HG03469 (cell line): ENCODE results near the gene XG.
"Not testable (repeated sequence)": the region's sequence is repeated elsewhere in the genome, so short reads cannot be mapped to it uniquely, and the experiment has no call there.

Experiments used
- ATAC-seq: cut with Tn5 transposase; IDR thresholded peaks from one replicate; pipeline ENCODE4 v1.9.1; 2021; ENCODE audit warnings: mild to moderate bottlenecking, moderate library complexity, moderate number of reproducible peaks; ENCODE audit not compliant: unreplicated experiment

The XG gene

GRCh38 chrX:2751874-2752300, at the start of gene XG:
XG (plus strand) TSS chrX:2752040; CDS start chrX:2752275, 235 bp downstream.
- ATAC-seq: not testable (repeated sequence)

DNA sequence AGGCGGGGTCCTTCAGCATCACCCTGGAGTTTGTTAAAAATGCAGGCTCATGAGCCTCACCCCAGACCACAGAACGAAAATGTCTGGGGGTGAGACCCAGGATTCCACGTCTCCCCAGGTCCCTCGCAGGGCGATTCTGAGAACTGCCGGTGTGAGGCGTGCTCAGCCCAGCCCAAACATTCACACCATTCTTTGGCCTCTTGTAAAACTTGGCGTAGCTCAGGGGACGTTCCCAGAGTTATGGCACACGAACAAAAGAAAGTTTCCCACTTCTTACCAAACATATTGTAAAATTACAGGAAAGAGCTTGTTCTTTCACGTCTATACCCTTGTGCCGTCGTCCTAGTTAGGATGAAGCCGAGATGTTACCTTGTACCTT, 47.9 kb upstream of the XG start:
- no peak for ATAC-seq

DNA sequence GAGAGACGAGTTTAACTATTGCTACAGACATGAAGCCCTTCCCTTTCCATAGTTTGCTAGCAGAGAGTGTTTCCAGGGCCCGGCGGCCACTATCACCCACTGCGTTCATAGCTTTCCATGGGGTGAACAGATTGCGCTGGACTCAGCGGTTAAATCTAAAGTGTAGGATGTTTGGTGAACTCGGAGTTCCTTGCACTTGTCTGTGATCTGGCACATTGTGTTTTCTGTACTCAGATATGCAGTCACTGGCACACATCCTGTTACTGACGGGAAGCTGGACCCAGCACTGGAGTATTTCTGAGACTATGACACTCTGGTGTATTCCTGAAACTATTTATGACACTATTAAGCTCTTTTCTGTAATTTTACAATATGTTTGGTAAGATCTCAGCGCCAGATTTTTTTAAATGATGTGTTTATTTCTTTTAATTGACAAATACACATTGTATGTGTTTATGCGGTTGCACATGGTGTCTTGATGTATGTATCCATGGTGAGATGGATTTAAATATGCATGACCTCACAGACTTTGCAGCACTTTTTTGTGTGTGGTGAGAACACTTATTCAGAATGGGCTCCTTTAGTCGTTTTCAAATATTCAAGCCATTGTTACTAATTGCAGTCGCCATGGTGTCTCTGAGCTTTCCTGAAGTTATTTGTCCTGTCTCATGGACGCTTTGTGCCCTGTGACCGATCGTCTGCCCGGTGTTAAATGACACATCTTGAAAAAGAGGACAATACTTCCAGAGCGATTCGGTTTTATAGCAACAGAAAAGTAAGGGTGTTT, 46.6 kb upstream of the XG start:
- no peak for ATAC-seq

DNA sequence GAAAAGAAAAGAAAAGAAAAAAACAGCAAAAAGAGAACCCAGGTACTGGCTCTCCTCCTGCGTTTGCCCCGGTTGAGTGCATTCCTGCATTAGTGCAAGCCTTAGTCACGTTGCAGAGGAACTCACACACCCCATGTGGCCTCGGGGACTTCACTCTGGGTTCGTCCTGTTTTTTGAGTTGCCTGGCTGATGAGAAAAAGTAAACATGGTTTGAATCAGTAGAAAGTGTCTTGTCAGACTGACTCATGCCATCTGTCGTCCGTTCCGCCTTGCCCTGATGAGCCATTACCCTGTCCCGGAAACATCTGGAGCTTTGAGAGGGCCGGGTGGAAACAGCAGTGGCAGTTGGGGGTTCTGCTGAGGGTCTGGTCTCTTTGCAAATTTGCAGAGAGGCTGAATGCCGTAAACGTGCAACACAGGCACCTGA, 44.5 kb upstream of the XG start:
- ATAC-seq: peak; percentile 91

DNA sequence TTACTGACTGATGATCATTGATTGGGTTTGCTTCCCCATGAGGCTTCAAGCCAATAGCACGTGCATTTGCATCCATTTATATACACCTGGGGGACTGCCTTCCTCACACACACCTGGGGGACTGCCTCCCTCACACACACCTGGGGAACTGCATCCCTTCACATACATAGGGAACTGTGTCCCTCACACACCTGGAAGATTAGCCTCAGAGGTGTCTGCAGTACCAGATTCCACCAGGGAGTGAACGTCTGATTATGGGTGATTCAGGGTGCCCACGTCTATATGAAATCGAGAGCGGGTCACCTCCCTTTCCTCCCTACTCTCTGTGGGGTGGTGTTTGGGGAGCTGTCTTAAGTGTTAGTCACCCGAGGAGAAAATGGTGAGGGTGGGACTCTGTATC, 43.8 kb upstream of the XG start:
- no peak for ATAC-seq

DNA sequence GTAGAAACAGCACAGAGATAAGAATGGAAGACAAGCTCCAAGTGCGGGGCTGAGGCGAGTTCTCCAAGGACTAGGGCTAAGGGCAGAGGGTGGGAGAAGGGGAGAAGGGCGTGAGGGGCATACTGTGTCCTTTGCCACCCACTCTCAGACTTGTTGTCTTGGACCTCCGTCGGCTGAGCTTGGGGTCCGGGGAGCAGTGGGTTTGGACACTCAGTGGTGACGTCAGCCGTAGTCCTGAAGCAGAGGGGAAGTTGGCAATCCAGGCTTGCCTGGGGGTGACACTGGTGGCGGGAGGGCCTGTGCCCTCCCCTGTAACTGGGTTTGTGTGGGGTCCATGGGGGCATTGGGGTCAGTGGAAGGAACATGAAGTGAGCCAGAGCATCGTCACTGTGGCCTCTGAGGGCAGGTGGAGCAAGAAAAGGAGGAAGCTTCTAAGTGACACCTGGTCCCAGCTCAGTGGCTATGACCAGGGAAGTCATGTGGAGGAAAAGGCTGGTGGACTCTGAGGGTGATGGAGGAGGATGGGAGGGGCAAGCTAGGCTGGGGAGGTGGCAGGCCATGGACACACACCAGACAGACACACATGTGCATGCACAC, 43.1 kb upstream of the XG start:
- ATAC-seq: no peak

DNA sequence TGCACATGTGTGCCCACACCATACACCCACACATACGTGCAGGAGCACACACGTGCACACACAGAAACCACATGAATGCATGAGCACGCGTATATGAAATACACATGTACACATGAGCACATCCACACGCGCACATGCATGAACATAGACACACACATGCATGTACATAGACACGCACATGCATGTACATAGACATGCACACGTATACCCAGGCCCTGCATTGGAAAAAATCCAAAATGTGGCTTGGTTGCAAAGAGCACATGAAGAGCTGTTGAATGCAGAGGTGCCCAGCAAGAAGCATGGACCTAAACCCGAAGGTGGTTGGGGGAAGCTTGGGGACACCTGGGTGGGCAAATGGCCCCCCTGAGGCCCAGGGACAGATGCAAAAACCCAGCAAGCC, 42.3 kb upstream of the XG start:
- no peak for ATAC-seq

DNA sequence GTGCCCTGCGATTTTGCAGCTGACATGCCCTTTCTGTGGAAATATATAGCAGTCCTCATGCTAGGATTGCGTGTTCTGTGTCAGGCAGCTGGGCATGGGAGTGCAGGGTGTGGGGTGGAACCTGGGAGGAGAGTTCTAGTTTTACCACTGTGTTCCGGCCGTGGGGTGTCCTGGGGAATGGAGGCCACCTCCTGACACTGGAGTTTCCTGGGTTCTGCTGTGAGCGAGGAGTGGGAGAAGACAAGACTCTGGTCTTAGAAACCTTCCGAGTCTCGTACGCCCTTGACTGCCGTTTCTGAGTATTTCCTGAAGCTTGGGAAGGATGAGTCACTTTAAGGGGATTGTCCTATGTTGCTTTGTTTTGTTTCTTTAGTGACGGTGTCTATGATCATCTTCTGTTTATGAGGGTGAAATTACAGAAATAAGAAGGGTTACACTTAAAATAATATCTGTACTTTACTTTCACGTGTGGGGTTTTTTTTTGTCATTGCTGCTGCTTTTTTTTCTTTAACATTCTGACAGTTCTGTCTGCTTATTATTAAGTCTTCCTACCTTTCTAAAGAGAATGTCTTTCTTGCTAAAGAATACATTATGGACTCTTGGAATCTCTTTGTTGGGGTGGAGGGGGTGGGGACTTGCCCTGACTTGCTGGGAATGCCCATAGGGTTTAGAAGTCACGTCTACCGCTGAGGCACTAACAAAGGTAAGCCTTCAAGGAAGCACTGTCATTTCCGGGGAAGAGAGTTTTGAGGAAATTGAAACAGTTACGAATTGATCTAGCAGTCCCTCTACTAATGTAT, 41.6 kb upstream of the XG start:
- ATAC-seq: no peak

- ATAC-seq: no peak
Observed at GRCh38 chrX:2711441-2711840, 40.4 kb upstream of the XG start.

DNA sequence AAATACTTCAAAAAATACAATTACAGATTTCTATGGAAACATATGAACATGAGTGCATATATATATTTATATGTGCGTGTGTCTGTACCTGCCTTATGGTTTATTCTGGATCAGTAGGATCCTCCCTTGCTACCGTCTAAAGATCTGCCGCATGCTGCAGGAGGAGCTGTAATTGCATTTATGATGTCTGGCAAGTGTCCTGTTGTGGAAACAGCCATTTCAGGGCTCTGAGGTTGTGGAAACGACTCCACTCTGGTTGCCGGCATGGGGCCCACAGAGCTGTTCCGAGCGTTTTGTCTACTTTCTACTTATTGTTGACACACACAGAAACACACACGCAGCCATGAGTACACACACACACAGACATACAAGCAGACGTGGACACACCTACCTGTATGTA, 39.4 kb upstream of the XG start:
- ATAC-seq: no peak

GRCh38 chrX:2712890-2713840, 38.7 kb upstream of the XG start:
- no peak for ATAC-seq

DNA sequence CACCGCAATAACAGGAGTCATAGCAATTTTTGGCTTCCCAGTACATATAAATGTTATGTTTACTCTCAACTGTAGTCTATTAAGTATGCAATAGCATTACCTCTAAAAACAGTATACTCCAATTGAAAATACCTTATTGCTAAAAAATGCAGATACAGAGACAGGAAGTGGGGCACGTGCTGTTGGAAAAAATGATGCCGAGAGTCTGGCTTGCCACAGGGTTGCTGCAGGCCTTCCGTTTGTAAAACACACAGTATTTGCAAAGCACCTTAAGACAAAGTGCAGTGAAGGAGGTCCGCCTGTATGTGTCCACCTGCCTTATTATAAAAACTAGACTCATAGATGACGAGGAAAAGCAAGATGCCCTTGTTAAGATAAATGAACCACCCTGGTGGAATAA, 37.3 kb upstream of the XG start:
- ATAC-seq: no peak

DNA sequence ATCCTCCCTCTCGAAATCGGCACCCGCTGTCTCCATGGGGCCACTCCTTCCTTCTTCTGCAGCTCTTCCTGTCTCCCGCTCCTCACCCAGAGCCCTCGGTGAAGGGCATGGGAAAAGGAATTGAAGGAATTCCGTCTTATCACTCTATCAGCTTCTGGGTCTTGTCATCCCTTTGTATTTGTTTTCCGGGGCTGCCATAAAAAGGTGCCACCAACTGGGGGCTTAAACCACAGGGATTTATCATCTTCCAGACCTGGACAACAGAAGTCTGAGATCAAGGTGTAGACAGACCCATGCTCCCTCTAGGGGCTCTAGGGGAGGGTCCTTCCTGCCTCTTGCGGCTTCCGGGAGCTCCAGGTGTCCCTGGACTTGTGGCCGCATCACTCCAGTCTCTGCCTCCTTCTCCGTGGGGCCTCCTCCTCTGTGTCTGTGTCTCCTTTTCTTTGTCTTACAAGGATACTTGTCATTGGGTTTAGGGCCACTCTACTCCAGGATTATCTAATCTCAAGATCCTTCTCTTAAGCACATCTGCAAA, 36.7 kb upstream of the XG start:
- ATAC-seq: no peak

DNA sequence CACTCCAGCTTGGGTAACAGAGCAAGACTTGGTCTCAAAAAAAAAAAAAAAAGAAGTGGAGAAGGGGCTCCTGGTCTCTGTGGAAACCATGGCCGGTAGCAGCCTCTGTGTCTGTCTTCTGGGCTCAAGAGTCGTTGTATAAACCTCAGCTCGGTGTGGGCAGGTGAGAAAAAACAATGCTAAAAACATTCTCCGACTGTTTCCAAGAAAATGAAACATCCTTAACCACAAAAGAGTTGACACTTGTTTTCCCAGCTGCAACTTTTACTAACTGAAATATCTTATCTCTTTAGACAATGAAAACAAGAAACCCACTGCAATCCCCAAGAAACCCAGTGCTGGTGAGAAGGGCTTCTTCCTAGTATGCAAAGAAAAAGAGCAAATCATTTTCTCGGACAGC, 34.5 kb upstream of the XG start:
- ATAC-seq: no peak

DNA sequence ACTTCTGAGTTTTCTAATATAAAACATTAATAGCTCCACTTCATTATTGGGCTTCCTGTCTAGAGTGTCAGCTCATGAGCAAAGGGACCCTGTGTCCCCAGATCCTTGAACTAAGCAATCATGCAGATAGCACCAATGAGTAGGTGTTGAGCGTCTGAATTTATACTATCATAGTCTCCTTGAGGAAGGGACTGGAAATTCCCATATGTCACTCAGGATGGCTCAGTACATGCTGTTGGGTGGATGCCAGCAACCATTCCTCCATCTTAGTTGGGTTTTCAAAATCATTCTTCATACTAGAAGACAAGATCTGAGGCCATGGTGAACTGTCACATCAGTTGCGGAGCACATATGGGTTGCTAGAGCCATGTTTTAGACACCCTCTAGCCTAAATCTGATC, 33.0 kb upstream of the XG start:
- ATAC-seq: no peak

GRCh38 chrX:2719774-2720447, 31.9 kb upstream of the XG start:
- ATAC-seq: no peak

- ATAC-seq: no peak
Observed at GRCh38 chrX:2723286-2723879, 28.5 kb upstream of the XG start.

DNA sequence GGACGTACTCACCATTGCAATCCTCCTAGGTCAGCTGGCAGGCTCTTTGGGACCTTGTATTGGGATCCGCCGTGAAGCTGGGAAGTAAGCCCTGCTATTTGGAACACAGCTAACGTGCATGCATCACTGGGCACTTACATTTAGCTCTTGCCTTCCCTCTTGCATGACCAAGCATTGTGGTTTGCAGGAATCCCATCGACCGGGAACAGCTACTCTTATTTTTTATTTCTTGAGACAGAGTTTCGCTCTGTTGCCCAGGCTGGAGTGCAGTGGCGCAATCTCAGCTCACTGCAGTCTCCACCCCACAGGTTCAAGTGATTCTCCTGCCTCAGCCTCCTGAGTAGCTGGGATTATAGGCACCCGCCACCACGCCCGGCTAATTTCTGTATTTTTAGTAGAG, 24.6 kb upstream of the XG start:
- not testable (repeated sequence) for ATAC-seq

DNA sequence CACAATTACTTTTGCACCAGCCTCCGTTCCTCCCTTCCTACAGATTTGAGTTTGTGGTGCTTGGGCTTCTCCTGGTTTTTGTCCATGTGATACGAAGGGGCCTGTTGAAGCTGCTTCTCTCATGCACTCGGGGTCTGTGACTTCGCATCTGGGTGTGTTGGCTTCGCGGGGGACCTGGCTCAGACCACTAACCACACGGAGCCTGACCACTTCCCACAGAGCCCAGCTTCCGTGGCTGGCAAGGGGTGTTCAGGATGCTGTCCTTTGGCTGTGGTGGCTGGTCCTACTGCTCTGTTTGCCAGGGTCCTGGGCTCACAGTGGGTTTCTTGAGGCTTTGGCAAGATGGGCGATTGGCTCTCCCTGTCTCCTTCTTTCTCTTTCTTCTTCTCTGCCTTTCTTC, 19.8 kb upstream of the XG start:
- no peak for ATAC-seq

- ATAC-seq: no peak
Observed at GRCh38 chrX:2732649-2733048, 19.2 kb upstream of the XG start.
